Progenitor cell of endocrine pancreas (in vitro differentiated cells): ENCODE measurements around the gene NOL4L. TPM values are rescaled to one million over a fixed set of nuclear protein-coding genes. Genes with fewer than 3 reads are reported as not detected.

Experiments
- DNase-seq: peaks from one replicate; pipeline ENCODE4 v3.0.0; 2021; ENCODE audit warnings: low spot score; ENCODE audit not compliant: unreplicated experiment
- H3K27ac Mint-ChIP-seq: 2 replicates; pipeline ENCODE4 v1.8.0; 2021; ENCODE audit warnings: mild to moderate bottlenecking, moderate library complexity, mixed read lengths
- H3K27me3 Mint-ChIP-seq: 2 replicates; pipeline ENCODE4 v1.8.0; 2021; ENCODE audit warnings: mixed read lengths
- H3K36me3 Mint-ChIP-seq: 2 replicates; pipeline ENCODE4 v1.8.0; 2022; ENCODE audit warnings: mixed read lengths; ENCODE audit not compliant: insufficient read depth
- H3K4me1 Mint-ChIP-seq: 2 replicates; pipeline ENCODE4 v1.8.0; 2021; ENCODE audit warnings: low read depth, mixed read lengths
- H3K4me3 Mint-ChIP-seq: 2 replicates; pipeline ENCODE4 v1.8.0; 2021; ENCODE audit warnings: low read depth, mild to moderate bottlenecking, moderate library complexity, mixed read lengths
- H3K9me3 Mint-ChIP-seq: 2 replicates; pipeline ENCODE4 v1.8.0; 2021; ENCODE audit warnings: low read depth, mixed read lengths
- CTCF ChIP-seq: fragments of 200-600 bp; sonication (generic); IDR thresholded peaks from one replicate; pipeline ENCODE4 v1.5.0; 2021; ENCODE audit warnings: antibody characterized with exemption, mild to moderate bottlenecking; ENCODE audit not compliant: unreplicated experiment
- total RNA-seq: library from RNA; stranded (reverse); gene quantifications from 2 replicates; pipeline ENCODE4 v1.2.1, GENCODE V29; 2021

NOL4L gene
- total RNA-seq, 1 donor from 2014 or later: 90.4 TPM

GRCh38 chr20:32536851-32537656 is 48.1 kb downstream of the NOL4L start:
- Mint-ChIP-seq H3K27me3 (peaks cover 29% of the 10 kb centered on the region), H3K36me3 (no peaks in the 10 kb centered on the region), H3K4me1 (peaks cover 29% of the 10 kb centered on the region), H3K9me3 (no peaks in the 10 kb centered on the region), H3K4me3 (peak overlapping the region; percentile 85), H3K27ac (peak overlapping the region; percentile 91)
- peak; percentile 70 for DNase-seq
- no peak for TF ChIP-seq CTCF

GRCh38 chr20:32535953-32536823 is 48.9 kb downstream of the NOL4L start:
- Mint-ChIP-seq H3K9me3 (no peaks in the 10 kb centered on the region), H3K4me1 (peaks cover 29% of the 10 kb centered on the region), H3K27me3 (peaks cover 29% of the 10 kb centered on the region), H3K4me3 (peak overlapping the region; percentile 72), H3K27ac (peak overlapping the region; percentile 61), H3K36me3 (no peaks in the 10 kb centered on the region)
- no peak for TF ChIP-seq CTCF
- DNase-seq: peak; percentile 78

- DNase-seq: no peak
- Mint-ChIP-seq H3K27me3 (peaks cover 31% of the 10 kb centered on the region), H3K27ac (peak overlapping the region; percentile 1), H3K9me3 (no peaks in the 10 kb centered on the region), H3K36me3 (no peaks in the 10 kb centered on the region), H3K4me1 (peaks cover 28% of the 10 kb centered on the region), H3K4me3 (peak overlapping the region; percentile 72)
- no peak for TF ChIP-seq CTCF
Observed at GRCh38 chr20:32535316-32535952, 49.7 kb downstream of the NOL4L start.

GRCh38 chr20:32534661-32535240 is 50.4 kb downstream of the NOL4L start:
- Mint-ChIP-seq H3K36me3 (no peaks in the 10 kb centered on the region), H3K4me3 (peak overlapping the region; percentile 41), H3K27me3 (peaks cover 35% of the 10 kb centered on the region), H3K9me3 (no peaks in the 10 kb centered on the region), H3K27ac (no peak overlapping the region), H3K4me1 (peaks cover 24% of the 10 kb centered on the region)
- no peak for DNase-seq
- TF ChIP-seq CTCF: no peak

GRCh38 chr20:32533732-32534131 is 51.4 kb downstream of the NOL4L start:
- H3K27me3 Mint-ChIP-seq: peaks cover 42% of the 10 kb centered on the region
- no peak for TF ChIP-seq CTCF
- peak overlapping the region; percentile 19 for H3K4me3 Mint-ChIP-seq
- H3K4me1 Mint-ChIP-seq: peaks cover 20% of the 10 kb centered on the region
- DNase-seq: no peak
- H3K27ac Mint-ChIP-seq: no peak overlapping the region
- H3K36me3 Mint-ChIP-seq: no peaks in the 10 kb centered on the region
- H3K9me3 Mint-ChIP-seq: no peaks in the 10 kb centered on the region
